ENCODE data around the gene NPEPL1.

NPEPL1 gene

DNA sequence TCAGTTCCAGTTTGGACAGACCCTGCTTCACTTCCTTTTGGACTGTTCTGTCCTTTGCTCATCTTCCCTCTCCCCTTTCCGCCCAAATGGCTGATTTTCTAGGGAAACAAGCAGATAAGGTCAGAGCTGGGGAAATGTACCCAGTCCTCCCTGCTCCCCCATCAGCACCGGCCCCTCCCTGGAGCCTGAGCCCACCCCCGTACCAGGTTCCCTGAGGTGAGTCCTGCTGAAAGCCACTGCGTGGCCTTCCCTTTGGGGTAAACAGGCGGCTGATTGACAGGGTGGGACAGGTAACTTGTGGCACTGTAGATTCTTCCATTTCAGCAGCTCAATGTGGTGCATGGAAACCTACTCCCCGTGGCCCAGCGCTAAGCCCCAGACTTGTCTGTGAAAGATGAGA lies 70.5 kb downstream of the NPEPL1 start:
- TF ChIP-seq YY1 (IDR thresholded peaks at IDR 0.05; ENCODE audit: low read depth) (no peak), ZBTB7A (IDR thresholded peaks at IDR 0.05; ENCODE audit: low read depth) (no peak), EP300 (IDR thresholded peaks at IDR 0.05; ENCODE audit: borderline replicate concordance) (no peak), FOXM1 (IDR thresholded peaks at IDR 0.05; ENCODE audit: borderline replicate concordance, low read depth) (no peak), TAF1 (IDR thresholded peaks at IDR 0.05; ENCODE audit: low read depth) (no peak), EGR1 (IDR thresholded peaks at IDR 0.05) (no peak), NFIC (IDR thresholded peaks at IDR 0.05) (no peak), TEAD4 (IDR thresholded peaks at IDR 0.05) (no peak)
- TF ChIP-seq, protein P1, sequence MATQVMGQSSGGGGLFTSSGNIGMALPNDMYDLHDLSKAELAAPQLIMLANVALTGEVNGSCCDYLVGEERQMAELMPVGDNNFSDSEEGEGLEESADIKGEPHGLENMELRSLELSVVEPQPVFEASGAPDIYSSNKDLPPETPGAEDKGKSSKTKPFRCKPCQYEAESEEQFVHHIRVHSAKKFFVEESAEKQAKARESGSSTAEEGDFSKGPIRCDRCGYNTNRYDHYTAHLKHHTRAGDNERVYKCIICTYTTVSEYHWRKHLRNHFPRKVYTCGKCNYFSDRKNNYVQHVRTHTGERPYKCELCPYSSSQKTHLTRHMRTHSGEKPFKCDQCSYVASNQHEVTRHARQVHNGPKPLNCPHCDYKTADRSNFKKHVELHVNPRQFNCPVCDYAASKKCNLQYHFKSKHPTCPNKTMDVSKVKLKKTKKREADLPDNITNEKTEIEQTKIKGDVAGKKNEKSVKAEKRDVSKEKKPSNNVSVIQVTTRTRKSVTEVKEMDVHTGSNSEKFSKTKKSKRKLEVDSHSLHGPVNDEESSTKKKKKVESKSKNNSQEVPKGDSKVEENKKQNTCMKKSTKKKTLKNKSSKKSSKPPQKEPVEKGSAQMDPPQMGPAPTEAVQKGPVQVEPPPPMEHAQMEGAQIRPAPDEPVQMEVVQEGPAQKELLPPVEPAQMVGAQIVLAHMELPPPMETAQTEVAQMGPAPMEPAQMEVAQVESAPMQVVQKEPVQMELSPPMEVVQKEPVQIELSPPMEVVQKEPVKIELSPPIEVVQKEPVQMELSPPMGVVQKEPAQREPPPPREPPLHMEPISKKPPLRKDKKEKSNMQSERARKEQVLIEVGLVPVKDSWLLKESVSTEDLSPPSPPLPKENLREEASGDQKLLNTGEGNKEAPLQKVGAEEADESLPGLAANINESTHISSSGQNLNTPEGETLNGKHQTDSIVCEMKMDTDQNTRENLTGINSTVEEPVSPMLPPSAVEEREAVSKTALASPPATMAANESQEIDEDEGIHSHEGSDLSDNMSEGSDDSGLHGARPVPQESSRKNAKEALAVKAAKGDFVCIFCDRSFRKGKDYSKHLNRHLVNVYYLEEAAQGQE (IDR thresholded peaks at IDR 0.05; ENCODE audit: low read depth) = no peak
- TF ChIP-seq, protein P2, sequence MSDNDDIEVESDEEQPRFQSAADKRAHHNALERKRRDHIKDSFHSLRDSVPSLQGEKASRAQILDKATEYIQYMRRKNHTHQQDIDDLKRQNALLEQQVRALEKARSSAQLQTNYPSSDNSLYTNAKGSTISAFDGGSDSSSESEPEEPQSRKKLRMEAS (IDR thresholded peaks at IDR 0.05) = no peak
